HepG2 (cell line): ENCODE measurements around the gene KCNJ14. TPM values are rescaled to one million over a fixed set of nuclear protein-coding genes. Genes with fewer than 3 reads are reported as not detected.

Source experiments
- ARID4A ChIP-seq: sonication (generic); formaldehyde crosslinking; IDR thresholded peaks from 2 replicates; pipeline ENCODE4 v1.5.0; 2020; ENCODE audit warnings: mild to moderate bottlenecking, missing genetic modification reagents, borderline replicate concordance
- ATF4 ChIP-seq, 2 experiments: fragments of 450-650 bp in 1 of 2; sonication (generic) in 1 of 2; formaldehyde crosslinking; IDR thresholded peaks; 2 replicates each; pipeline versions ENCODE4 v1.5.0 to v1.8.0; 2020 to 2022; ENCODE audit warnings: mild to moderate bottlenecking in 1 of 2, missing genetic modification reagents in 1 of 2
- CHD2 ChIP-seq: IDR thresholded peaks from 2 replicates; pipeline ENCODE4 v1.6.1; 2011; ENCODE audit warnings: low read depth, low read length, improper control_type of control experiment
- GMEB2 ChIP-seq: IDR thresholded peaks from 2 replicates; pipeline ENCODE4 v1.6.1; 2016; ENCODE audit warnings: missing biosample characterization, missing genetic modification reagents, low read depth
- HIVEP1 ChIP-seq: sonication (generic); formaldehyde crosslinking; IDR thresholded peaks from 2 replicates; pipeline ENCODE4 v1.4.0; 2020; ENCODE audit warnings: mild to moderate bottlenecking, missing genetic modification reagents
- LCORL ChIP-seq, 2 experiments: fragments of 450-650 bp in 1 of 2; sonication (generic) in 1 of 2; formaldehyde crosslinking in 1 of 2; IDR thresholded peaks; 2 replicates each; pipeline versions ENCODE4 v1.5.0 to v1.6.1; 2017 to 2020; ENCODE audit warnings: antibody characterized with exemption in 1 of 2, missing genetic modification reagents in 1 of 2
- NAIF1 ChIP-seq: sonication (generic); formaldehyde crosslinking; IDR thresholded peaks from 2 replicates; pipeline ENCODE4 v1.5.0; 2020; ENCODE audit warnings: mild to moderate bottlenecking, missing genetic modification reagents, borderline replicate concordance
- NFKB2 ChIP-seq: sonication (generic); formaldehyde crosslinking; IDR thresholded peaks from 2 replicates; pipeline ENCODE4 v1.4.0; 2020; ENCODE audit warnings: missing genetic modification reagents, borderline replicate concordance
- RAD51 ChIP-seq: fragments of 450-650 bp; IDR thresholded peaks from 2 replicates; pipeline ENCODE4 v1.6.1; 2016; ENCODE audit warnings: borderline replicate concordance
- SUZ12 ChIP-seq: fragments of 150-350 bp; IDR thresholded peaks from 2 replicates; pipeline ENCODE4 v1.6.1; 2014; ENCODE audit warnings: low read depth, low read length
- ZNF235 ChIP-seq: sonication (generic); formaldehyde crosslinking; IDR thresholded peaks from 2 replicates; pipeline ENCODE4 v1.8.1; 2023; ENCODE audit warnings: mild to moderate bottlenecking, missing genetic modification reagents, borderline replicate concordance
- ZNF550 ChIP-seq: sonication (generic); formaldehyde crosslinking; IDR thresholded peaks from 2 replicates; pipeline ENCODE4 v1.4.0; 2020; ENCODE audit warnings: mild to moderate bottlenecking, missing genetic modification reagents, borderline replicate concordance
- ZNF670 ChIP-seq: sonication (generic); formaldehyde crosslinking; IDR thresholded peaks from 2 replicates; pipeline ENCODE4 v1.8.0; 2022; ENCODE audit warnings: mild to moderate bottlenecking, missing genetic modification reagents, borderline replicate concordance
- ZNF775 ChIP-seq: sonication (generic); formaldehyde crosslinking; IDR thresholded peaks from 2 replicates; pipeline ENCODE4 v1.4.0; 2020; ENCODE audit warnings: missing genetic modification reagents, mild to moderate bottlenecking, moderate library complexity, borderline replicate concordance
- ZNF841 ChIP-seq: sonication (generic); formaldehyde crosslinking; IDR thresholded peaks from 2 replicates; pipeline ENCODE4 v1.8.1; 2023; ENCODE audit warnings: missing genetic modification reagents, borderline replicate concordance
- polyA plus RNA-seq, 8 experiments: library from polyadenylated mRNA; depleted of rRNA in 3 of 8; stranded (reverse) in 7 of 8; unstranded in 1 of 8; fragments of >200 nt; fragmentation: Illumina TruSeq in 4 of 8; extraction: Trizol in 4 of 8; gene quantifications; 2 replicates each; pipeline versions ENCODE4 v1.2.1 to v1.2.3, GENCODE V29; 2011 to 2016; ENCODE audit warnings: low read depth in 4 of 8, missing spikeins in 1 of 8, mixed read lengths in 1 of 8; ENCODE audit not compliant: insufficient read depth in 1 of 8
- total RNA-seq, 5 experiments: library from RNA; depleted of rRNA; stranded (reverse); fragments of >200 nt; fragmentation: Illumina TruSeq; extraction: Trizol; gene quantifications; 2 replicates each; pipeline ENCODE4 v1.2.3, GENCODE V29; 2016; ENCODE audit warnings: low read depth in 1 of 5
- TF ChIP-seq, protein P1 (sequence below): sonication (generic); formaldehyde crosslinking; IDR thresholded peaks from 2 replicates; pipeline ENCODE4 v1.5.1; 2020; ENCODE audit warnings: missing genetic modification reagents, mild to moderate bottlenecking, borderline replicate concordance
- TF ChIP-seq, protein P2 (sequence below): sonication (generic); formaldehyde crosslinking; IDR thresholded peaks from 2 replicates; pipeline ENCODE4 v1.5.0; 2020; ENCODE audit warnings: missing genetic modification reagents
- TF ChIP-seq, protein P3 (sequence below): sonication (generic); formaldehyde crosslinking; IDR thresholded peaks from 2 replicates; pipeline ENCODE4 v1.8.1; 2023; ENCODE audit warnings: missing genetic modification reagents, mild to moderate bottlenecking, borderline replicate concordance
- TF ChIP-seq, protein P4 (sequence below): sonication (generic); formaldehyde crosslinking; IDR thresholded peaks from 2 replicates; pipeline ENCODE4 v1.4.0; 2020; ENCODE audit warnings: missing genetic modification reagents

The KCNJ14 gene
- total and polyA plus RNA-seq, 2 of the 13 experiments (the other 11 are each of a cell fraction or from before 2014, with no cell fraction given), result 0.20 to 0.51 TPM

DNA sequence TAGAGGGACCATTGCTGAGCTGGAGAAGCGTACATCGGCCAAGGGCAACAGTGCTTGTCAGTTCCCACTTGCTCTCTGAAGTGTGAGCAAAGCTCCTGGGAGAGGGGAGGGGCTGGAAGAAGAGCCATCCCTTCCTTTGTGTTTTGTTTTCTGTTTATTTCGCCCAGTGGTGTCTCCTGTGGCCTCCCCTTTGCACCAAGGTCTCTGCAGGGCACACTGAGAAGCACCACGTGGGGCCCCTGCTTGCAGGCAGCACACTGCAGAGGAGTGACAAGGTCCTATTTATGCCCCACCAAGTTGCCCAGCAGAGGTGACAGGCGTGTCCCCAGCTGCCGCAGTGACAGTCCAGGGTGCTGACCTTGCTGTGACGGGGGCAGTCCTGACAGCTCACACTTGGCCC, 38.0 kb upstream of the KCNJ14 start (continued):
- TF ChIP-seq RAD51 (no peak), ZNF235 (no peak), LCORL (IDR thresholded peaks at IDR 0.05) (no peak), LCORL (CRISPR knock-in tag; IDR thresholded peaks at IDR 0.05) (no peak), ZNF775 (CRISPR knock-in tag) (no peak), CHD2 (no peak), GMEB2 (no peak), ZNF550 (no peak), ATF4 (CRISPR knock-in tag; IDR thresholded peaks at IDR 0.05) (no peak), HIVEP1 (no peak), ARID4A (peak; percentile 42; the same call in 1 of the 2 replicates), SUZ12 (no peak), ZNF841 (CRISPR knock-in tag) (no peak), ZNF670 (CRISPR knock-in tag) (no peak), NAIF1 (CRISPR knock-in tag) (no peak), NFKB2 (no peak)
- TF ChIP-seq, protein P1, sequence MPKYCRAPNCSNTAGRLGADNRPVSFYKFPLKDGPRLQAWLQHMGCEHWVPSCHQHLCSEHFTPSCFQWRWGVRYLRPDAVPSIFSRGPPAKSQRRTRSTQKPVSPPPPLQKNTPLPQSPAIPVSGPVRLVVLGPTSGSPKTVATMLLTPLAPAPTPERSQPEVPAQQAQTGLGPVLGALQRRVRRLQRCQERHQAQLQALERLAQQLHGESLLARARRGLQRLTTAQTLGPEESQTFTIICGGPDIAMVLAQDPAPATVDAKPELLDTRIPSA, result no peak
- TF ChIP-seq, protein P2, sequence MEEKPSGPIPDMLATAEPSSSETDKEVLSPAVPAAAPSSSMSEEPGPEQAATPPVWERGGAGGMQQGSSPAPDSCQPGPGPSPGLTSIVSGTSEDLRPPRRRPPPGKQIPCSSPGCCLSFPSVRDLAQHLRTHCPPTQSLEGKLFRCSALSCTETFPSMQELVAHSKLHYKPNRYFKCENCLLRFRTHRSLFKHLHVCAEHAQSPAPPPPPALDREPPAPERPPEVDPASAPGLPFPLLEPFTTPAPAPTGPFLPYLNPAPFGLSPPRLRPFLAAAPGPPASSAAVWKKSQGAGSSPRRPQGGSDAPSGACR, result no peak
- TF ChIP-seq, protein P3, sequence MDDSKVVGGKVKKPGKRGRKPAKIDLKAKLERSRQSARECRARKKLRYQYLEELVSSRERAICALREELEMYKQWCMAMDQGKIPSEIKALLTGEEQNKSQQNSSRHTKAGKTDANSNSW (CRISPR knock-in tag), result no peak
- TF ChIP-seq, protein P4, sequence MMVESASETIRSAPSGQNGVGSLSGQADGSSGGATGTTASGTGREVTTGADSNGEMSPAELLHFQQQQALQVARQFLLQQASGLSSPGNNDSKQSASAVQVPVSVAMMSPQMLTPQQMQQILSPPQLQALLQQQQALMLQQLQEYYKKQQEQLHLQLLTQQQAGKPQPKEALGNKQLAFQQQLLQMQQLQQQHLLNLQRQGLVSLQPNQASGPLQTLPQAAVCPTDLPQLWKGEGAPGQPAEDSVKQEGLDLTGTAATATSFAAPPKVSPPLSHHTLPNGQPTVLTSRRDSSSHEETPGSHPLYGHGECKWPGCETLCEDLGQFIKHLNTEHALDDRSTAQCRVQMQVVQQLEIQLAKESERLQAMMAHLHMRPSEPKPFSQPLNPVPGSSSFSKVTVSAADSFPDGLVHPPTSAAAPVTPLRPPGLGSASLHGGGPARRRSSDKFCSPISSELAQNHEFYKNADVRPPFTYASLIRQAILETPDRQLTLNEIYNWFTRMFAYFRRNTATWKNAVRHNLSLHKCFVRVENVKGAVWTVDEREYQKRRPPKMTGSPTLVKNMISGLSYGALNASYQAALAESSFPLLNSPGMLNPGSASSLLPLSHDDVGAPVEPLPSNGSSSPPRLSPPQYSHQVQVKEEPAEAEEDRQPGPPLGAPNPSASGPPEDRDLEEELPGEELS (CRISPR knock-in tag), result peak; percentile 55; the same call in 1 of the 2 replicates
